SU-DHL-6 (cell line): Measurements from ENCODE around the gene L3MBTL4.

Experiments used
- H2AFZ ChIP-seq: fragments of 200-600 bp; sonication (generic); 2 replicates; pipeline ENCODE4 v1.6.1; 2014; ENCODE audit warnings: low read depth, mild to moderate bottlenecking, moderate library complexity, mixed read lengths, antibody characterized with exemption, low read length; ENCODE audit not compliant: severe bottlenecking
- H3F3A ChIP-seq: fragments of 200-600 bp; shearing (Covaris generic); 2 replicates; pipeline ENCODE4 v1.6.0; 2016; ENCODE audit warnings: antibody characterized with exemption, mild to moderate bottlenecking; ENCODE audit not compliant: insufficient read depth
- H3K27ac ChIP-seq: fragments of 200-600 bp; sonication (generic); 2 replicates; pipeline ENCODE4 v1.5.1; 2016; ENCODE audit warnings: low read depth, mild to moderate bottlenecking, low read length, moderate library complexity, mixed read lengths
- H3K27me3 ChIP-seq: fragments of 200-600 bp; sonication (generic), shearing (Covaris generic); 2 replicates; pipeline ENCODE4 v1.6.0; 2014; ENCODE audit warnings: mild to moderate bottlenecking, low read length
- H3K36me3 ChIP-seq: fragments of 200-600 bp; sonication (generic); 2 replicates; pipeline ENCODE4 v1.6.1; 2014; ENCODE audit warnings: mild to moderate bottlenecking, low read length, mixed read lengths
- H3K4me2 ChIP-seq: fragments of 300-600, 200-600 bp; shearing (Covaris generic), sonication (generic); 2 replicates; pipeline ENCODE4 v1.6.0; 2014; ENCODE audit warnings: low read length, low read depth, mild to moderate bottlenecking; ENCODE audit not compliant: poor library complexity, severe bottlenecking
- H3K4me3 ChIP-seq: fragments of 200-600 bp; sonication (generic); 2 replicates; pipeline ENCODE4 v1.5.1; 2014; ENCODE audit warnings: antibody characterized with exemption, low read length, mild to moderate bottlenecking, mixed read lengths; ENCODE audit not compliant: insufficient read depth, poor library complexity, severe bottlenecking
- H3K79me2 ChIP-seq: fragments of 200-600 bp; sonication (generic); 2 replicates; pipeline ENCODE4 v1.6.1; 2014; ENCODE audit warnings: mild to moderate bottlenecking, low read length, moderate library complexity; ENCODE audit not compliant: insufficient read depth
- H3K9ac ChIP-seq: fragments of 200-600 bp; sonication (generic); 2 replicates; pipeline ENCODE4 v1.7.0; 2014; ENCODE audit warnings: mild to moderate bottlenecking, low read length
- H3K9me2 ChIP-seq: fragments of 200-600 bp; sonication (generic); replicated peaks from 2 replicates; pipeline ENCODE4 v1.6.1; 2014; ENCODE audit warnings: low read length; ENCODE audit not compliant: insufficient read depth
- H3K9me3 ChIP-seq: fragments of 200-600 bp; sonication (generic); 2 replicates; pipeline ENCODE4 v1.6.1; 2014; ENCODE audit warnings: low read length, mixed read lengths; ENCODE audit not compliant: insufficient read depth
- H4K20me1 ChIP-seq: fragments of 200-600 bp; sonication (generic); 2 replicates; pipeline ENCODE4 v1.6.1; 2014; ENCODE audit warnings: low read depth, mild to moderate bottlenecking, antibody characterized with exemption, low read length, moderate library complexity, mixed read lengths
- EZH2phosphoT487 ChIP-seq: fragments of 200-600 bp; sonication (generic), shearing (Covaris generic); conservative IDR thresholded peaks from 2 replicates; pipeline ENCODE4 v1.6.1; 2018; ENCODE audit warnings: mild to moderate bottlenecking, antibody characterized with exemption, low read length, moderate library complexity, mixed read lengths
- TF ChIP-seq, protein P1 (sequence below): fragments of 200-600 bp; sonication (generic); IDR thresholded peaks from one replicate; pipeline ENCODE4 v1.5.1; 2017; ENCODE audit warnings: antibody characterized with exemption, mild to moderate bottlenecking, low read length, moderate library complexity; ENCODE audit not compliant: insufficient read depth, poor library complexity, severe bottlenecking

L3MBTL4 gene

DNA sequence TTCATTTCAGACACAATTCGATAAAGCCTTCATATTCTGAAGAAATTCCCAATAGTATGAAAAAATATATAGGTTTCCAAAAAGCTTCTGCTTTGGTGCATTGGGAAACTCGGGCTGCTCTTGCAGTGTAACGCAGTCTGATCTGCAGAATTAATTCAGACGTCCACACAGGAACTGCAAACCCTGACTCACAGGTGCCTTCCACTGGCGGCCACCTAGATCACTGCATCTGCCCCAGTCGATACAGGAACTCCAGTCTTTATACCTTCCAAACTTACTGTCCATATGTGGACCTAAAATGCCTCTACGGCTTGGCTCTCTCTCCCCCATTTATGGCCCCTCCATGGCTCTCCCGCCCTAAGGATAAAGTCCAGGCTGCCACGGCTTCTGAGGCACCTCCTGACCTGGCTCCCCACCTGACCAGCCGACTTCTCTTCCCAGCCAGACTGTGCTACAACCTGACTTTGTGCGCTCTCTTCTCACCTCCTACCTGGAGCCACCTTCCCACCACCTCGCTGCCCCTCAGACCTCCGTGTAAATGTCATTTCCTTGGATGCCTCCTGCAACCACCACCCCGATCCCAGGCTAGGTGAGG lies 39.7 kb downstream of the L3MBTL4 start:
- Histone ChIP-seq H3K9ac (no peak overlapping the region), H4K20me1 (no peaks in the 10 kb centered on the region), H3K27ac (no peak overlapping the region), H3F3A (no peaks in the 10 kb centered on the region), H3K9me2 (no peaks in the 10 kb centered on the region), H3K27me3 (no peaks in the 10 kb centered on the region), H3K4me2 (no peak overlapping the region), H3K36me3 (no peaks in the 10 kb centered on the region), H3K9me3 (no peaks in the 10 kb centered on the region), H3K79me2 (no peaks in the 10 kb centered on the region), H3K4me3 (no peak overlapping the region), H2AFZ (no peak overlapping the region)
- TF ChIP-seq EZH2phosphoT487: no peak
- TF ChIP-seq, protein P1, sequence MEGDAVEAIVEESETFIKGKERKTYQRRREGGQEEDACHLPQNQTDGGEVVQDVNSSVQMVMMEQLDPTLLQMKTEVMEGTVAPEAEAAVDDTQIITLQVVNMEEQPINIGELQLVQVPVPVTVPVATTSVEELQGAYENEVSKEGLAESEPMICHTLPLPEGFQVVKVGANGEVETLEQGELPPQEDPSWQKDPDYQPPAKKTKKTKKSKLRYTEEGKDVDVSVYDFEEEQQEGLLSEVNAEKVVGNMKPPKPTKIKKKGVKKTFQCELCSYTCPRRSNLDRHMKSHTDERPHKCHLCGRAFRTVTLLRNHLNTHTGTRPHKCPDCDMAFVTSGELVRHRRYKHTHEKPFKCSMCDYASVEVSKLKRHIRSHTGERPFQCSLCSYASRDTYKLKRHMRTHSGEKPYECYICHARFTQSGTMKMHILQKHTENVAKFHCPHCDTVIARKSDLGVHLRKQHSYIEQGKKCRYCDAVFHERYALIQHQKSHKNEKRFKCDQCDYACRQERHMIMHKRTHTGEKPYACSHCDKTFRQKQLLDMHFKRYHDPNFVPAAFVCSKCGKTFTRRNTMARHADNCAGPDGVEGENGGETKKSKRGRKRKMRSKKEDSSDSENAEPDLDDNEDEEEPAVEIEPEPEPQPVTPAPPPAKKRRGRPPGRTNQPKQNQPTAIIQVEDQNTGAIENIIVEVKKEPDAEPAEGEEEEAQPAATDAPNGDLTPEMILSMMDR: no peak

DNA sequence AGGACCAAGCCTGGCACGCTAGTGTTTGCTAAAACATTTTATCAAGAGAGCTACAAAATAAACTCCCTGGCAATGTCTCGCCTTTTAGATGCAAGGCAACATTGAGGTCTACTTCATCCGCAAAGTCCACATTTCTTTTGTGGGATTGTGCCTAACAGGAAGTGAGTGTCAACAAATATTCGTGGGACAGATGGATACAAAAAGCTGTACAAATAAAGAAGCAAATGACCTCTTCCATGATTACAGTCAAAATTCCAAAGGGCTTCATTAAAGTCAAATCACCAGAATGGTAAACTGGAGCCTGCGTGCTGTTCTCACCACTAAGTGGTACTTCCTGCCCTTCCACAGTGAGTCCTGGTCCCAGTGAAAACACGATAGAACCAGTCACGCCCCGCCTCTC lies 40.4 kb downstream of the L3MBTL4 start:
- H3K9ac ChIP-seq: no peak overlapping the region
- H3K9me3 ChIP-seq: no peaks in the 10 kb centered on the region
- no peak overlapping the region for H3K27ac ChIP-seq
- TF ChIP-seq, protein P1: no peak
- no peak for TF ChIP-seq EZH2phosphoT487
- H3K79me2 ChIP-seq: no peaks in the 10 kb centered on the region
- no peak overlapping the region for H2AFZ ChIP-seq
- H4K20me1 ChIP-seq: no peaks in the 10 kb centered on the region
- H3K4me2 ChIP-seq: no peak overlapping the region
- H3F3A ChIP-seq: no peaks in the 10 kb centered on the region
- H3K27me3 ChIP-seq: no peaks in the 10 kb centered on the region
- no peak overlapping the region for H3K4me3 ChIP-seq
- no peaks in the 10 kb centered on the region for H3K9me2 ChIP-seq
- H3K36me3 ChIP-seq: no peaks in the 10 kb centered on the region

DNA sequence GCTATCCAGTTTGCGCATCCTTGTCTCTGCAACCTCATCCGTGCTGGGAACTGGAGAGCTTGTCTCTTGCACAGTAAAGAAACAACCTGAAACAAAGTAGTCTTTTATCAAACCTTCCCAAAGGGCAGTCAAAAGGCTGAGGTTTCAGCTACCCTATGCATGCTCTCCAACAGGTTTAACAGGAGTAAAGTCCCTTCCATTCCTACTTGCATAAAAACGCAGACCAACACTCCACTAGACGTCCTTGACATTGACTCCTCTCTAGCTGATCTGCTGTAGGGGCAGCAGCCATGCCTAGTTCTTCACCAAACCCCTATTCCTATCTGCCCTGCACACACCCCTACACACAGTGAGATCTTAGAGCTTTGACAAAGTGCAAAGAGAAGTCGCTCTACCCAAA lies 41.5 kb downstream of the L3MBTL4 start:
- Histone ChIP-seq H4K20me1 (no peaks in the 10 kb centered on the region), H3K4me2 (no peak overlapping the region), H3K79me2 (no peaks in the 10 kb centered on the region), H3F3A (no peaks in the 10 kb centered on the region), H3K27ac (no peak overlapping the region), H2AFZ (no peak overlapping the region), H3K36me3 (no peaks in the 10 kb centered on the region), H3K9me2 (no peaks in the 10 kb centered on the region), H3K27me3 (no peaks in the 10 kb centered on the region), H3K9me3 (no peaks in the 10 kb centered on the region), H3K9ac (no peak overlapping the region), H3K4me3 (no peak overlapping the region)
- TF ChIP-seq EZH2phosphoT487: no peak
- TF ChIP-seq, protein P1: no peak
